Lung microvascular endothelial cell (primary cell): ENCODE measurements around the gene CCNYL1. TPM values are rescaled to one million over a fixed set of nuclear protein-coding genes. Genes with fewer than 3 reads are reported as not detected.
"Not testable (repeated sequence)": the region's sequence is repeated elsewhere in the genome, so short reads cannot be mapped to it uniquely, and the experiment has no call there.

Source experiments
- DNase-seq, 2 donors: peaks; one replicate each; pipeline versions ENCODE4 v3.0.0 to v3.0.0-alpha.2; 2010; ENCODE audit warnings: low read depth in 2 of 2
- total RNA-seq: library from RNA; depleted of rRNA; stranded (reverse); fragments of >200 nt; gene quantifications from 2 replicates; pipeline ENCODE4 v1.2.1, GENCODE V29; 2014

Gene CCNYL1
- total RNA-seq, 1 donor from 2014 or later = 16.1 TPM

DNA sequence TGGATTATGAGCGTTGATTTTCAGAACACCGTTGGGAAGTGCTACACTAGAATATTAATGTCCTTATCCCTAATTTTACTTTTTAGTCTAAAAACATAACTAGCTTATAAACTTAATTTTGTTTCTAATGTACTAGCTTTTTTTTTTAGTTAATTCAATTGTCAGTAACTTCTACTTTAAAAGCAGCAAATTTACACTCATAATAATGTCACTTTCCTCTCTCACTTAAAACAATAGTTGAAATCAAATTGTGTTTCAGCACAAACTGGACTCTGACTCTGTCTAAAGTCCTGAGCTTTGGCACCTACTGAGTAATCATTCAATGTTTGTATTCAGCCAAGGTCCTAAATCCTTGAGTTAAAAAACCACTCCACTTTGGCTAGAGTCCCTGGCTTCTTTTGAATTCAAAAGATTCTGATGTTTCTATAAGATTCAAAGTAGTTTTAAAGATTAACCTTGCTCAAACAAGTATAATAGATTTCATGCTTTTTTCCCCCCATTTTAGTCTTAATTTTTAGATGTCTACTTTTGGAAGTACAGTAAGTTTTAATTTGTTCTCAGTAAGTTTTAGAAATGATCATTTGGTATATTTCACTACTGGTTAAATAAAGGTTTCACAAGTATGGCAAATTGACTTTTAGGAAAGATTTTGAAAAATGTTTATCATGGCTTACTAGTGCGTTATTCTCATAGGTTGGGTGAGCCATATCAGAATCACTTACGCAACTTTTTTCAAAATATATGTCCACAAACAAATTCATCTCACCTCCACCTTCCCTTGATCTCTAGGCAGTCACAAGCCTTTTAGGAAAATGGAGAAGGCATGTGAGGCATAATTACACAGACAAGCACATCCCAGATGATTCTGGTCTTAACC, 23.4 kb downstream of the CCNYL1 start:
- DNase-seq = no peak

DNA sequence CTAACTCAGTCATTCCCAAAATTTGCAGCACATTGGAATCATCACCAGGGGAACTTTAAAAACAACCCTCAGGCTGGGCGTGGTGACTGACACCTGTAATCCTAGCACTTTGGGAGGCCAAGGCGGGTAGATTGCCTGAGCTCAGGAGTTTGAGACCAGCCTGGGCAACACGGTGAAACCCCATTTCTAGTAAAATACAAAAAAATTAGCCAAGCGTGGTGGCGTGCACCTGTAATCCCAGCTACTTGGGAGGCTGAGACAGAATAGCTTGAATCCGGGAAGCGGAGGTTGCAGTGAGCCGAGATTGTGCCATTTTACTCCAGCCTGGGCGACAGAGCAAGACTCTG, 24.0 kb downstream of the CCNYL1 start:
- DNase-seq = not testable (repeated sequence)

GRCh38 chr2:207743514-207743913, 32.1 kb downstream of the CCNYL1 start:
- DNase-seq = no peak

- DNase-seq = no peak
These were observed 32.6 kb downstream of the CCNYL1 start for GRCh38 chr2:207744050-207744449.

DNA sequence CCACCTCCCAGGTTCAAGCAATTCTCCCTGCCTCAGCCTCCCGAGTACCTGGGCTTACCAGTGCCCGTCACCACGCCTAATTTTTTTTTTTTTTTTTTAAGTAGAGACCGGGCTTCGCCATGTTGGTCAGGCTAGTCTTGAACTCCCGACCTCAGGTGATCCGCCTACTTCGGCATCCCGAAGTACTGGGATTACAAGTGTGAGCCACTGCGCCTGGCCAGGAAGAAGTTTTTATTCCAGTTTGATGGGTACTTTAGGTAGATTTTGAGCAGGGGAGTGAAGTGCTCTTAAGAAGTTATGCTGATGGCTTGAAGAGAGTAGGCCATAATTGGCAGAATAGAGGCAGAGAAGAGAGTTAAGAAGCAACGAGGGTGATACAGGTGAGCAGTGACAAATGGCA, 33.0 kb downstream of the CCNYL1 start:
- no peak for DNase-seq

GRCh38 chr2:207746131-207746530, 34.7 kb downstream of the CCNYL1 start:
- DNase-seq = peak; percentile 78 to 84

DNA sequence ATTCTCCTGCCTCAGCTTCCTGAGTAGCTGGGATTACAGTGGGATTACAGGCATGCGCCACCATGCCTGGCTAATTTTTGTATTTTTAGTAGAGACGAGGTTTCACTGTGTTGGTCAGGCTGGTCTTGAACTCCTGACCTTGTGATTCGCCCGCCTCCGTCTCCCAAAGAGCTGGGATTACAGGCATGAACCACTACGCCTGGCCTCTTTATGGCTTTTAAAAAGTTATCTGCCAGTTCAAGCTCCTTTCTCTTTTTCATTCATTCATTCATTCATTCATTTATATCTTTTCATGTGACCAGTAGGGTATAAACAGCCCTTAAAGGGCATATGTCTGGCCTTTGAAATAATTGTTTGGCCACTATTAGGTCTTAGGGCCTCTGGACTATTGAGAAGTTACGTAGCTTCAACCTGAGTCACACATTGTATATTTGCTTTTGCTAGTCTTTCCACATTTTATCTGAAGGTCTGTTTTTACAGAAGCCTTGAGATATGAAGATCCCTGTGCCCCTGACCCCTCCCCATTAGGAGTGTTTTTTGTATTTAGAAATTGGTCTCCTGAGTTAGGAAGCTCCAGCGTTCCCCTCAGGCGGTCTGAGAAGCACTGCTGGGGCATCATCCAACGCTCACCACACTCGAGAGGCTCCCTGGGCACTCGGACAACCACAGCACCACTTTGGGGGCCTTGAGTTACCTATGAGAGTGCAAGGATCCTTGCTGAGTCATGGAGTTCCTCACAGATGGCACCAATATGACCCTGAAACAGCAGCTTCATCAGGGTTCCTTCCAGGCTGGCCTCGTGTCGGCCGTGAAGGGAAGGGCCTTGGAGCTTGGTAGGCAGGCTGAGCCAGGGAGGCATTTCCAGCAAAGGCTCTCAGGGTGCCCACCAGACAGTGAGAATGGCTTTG, 36.5 kb downstream of the CCNYL1 start:
- no peak for DNase-seq

DNA sequence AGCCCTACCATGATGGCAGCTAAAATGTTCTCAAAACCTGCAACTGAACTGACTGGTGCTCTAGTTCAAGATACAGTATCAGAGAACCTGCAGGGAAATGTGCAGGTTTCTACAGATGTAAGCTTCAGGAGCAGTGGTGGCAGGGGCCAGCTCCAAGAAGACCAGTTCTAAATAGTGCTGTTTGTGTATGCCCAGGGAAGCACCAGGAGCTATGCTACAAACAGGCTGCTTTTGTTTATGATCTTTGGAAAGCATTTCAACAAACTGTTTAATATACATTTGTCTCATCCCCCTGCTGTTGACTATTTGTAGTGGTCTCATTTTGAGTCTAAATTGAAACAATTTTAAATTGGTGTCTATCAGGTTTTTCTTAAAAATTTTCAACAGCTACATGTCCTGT, 37.6 kb downstream of the CCNYL1 start:
- no peak for DNase-seq

GRCh38 chr2:207749873-207750272, 38.4 kb downstream of the CCNYL1 start:
- no peak for DNase-seq

DNA sequence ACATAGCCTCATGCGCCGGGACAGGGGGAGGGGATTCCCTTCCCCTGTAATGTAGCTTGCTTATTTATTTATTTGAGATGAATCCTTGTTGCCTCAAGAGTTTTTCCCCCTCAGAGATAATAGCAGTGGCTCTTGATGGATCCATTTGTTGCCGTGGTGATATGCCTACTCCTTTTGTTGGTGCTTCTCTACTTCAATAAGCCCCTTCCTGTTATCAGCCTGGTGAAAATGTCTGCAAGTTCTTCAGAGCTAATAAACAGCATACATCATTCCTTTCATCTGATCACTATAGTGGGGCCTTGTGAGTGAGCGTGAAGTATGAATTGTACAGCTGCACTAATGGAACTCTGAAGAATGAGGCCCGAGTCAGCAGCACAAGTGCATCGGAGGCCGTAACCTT, 38.9 kb downstream of the CCNYL1 start:
- DNase-seq = no peak

GRCh38 chr2:207750876-207751275, 39.4 kb downstream of the CCNYL1 start:
- DNase-seq = no peak

GRCh38 chr2:207753688-207754087, 42.2 kb downstream of the CCNYL1 start:
- not testable (repeated sequence) for DNase-seq

GRCh38 chr2:207754498-207755383, 43.3 kb downstream of the CCNYL1 start:
- no peak for DNase-seq

DNA sequence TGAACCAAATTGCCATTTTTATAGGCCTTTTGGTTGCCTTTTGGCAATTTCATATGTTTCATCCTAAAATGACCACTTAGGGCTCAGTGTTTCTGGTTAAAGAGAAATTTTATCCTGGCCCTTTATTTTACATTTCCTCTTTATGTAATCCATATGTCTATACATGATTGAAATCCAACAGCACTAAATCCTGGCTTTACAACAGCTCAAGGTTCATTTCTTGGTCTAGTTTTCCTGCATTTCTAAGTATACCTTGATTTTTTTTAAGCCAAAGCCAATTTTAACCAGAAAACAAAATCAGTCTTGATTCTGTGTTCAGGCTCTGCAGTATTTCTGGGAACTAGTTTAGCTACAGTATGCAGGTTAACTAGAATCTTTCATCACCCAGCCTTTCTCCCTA, 46.6 kb downstream of the CCNYL1 start:
- DNase-seq = no peak

GRCh38 chr2:207759890-207760289, 48.5 kb downstream of the CCNYL1 start:
- no peak for DNase-seq

GRCh38 chr2:207760453-207760852, 49.0 kb downstream of the CCNYL1 start:
- DNase-seq = no peak

DNA sequence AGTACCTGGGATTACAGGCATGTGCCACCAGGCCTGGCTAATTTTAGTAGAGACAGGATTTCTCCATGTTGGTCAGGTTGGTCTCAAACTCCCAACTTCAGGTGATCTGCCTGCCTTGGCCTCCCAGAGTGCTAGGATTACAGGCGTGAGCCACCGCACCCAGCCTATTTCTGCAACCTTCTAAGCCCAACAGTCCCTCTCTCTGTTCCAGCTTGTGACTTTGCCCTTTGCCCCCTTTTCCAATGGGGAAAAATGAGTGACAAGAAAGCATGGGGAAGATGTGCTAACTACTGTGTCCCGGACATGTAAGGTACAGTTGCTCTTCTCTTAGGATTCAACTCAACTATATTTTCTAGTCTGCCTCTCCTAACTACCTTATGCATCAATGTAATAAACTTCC, 50.0 kb downstream of the CCNYL1 start:
- DNase-seq = not testable (repeated sequence)

DNA sequence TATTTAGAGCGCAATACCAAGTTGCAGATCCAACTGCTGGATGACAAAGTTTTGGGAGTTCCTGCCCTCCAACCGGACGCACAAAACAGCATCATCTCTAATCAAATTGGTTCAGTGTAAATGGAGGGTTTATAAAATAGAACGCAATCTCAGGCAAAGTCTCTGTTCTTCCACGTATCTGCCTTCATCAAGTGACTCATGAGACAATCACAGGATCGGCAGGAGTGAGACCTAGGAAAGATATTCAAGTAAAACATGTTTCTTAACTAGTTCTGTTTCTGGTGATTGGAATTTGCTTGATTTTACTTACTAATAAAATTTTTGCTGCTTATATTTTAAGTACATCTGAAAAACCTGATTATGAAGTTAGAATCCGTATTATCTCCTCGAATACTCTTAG, 50.7 kb downstream of the CCNYL1 start:
- DNase-seq = no peak

DNA sequence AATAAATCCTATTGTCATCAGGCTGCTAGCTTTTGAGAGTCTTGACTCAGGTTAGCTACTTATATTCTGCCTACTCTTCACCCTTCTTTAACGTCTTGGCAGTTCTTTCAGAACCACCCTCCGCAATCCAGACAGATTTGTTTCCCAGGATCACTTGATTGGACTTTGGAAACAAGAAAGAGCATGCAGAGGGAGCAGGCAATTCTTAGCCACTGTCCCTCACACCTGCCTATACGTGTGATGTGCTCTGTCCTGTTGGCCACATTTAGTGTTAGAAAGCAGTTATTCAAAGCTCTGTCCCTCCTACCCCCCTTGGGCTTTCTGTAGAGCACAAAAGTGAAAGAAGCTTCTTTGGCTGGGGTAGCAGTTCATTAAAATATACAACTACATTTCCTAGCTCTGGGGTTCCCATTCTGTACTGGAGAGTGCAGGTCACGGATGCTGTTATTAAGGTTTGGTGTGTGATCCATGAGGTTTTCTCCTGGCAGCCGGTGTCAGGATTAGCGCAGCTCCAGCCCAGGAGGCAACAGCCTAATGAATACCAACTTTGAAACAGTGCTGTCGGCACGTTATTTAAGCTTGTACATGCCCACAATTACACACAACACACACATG, 52.0 kb downstream of the CCNYL1 start:
- DNase-seq = no peak

- no peak for DNase-seq
These were observed 52.7 kb downstream of the CCNYL1 start for GRCh38 chr2:207764096-207764630.

GRCh38 chr2:207765547-207765946, 54.1 kb downstream of the CCNYL1 start:
- DNase-seq = no peak
